Measurements from ENCODE around the gene SYCP2. TPM values are rescaled to one million over a fixed set of nuclear protein-coding genes. Genes with fewer than 3 reads are reported as not detected.

Gene SYCP2
- total RNA-seq, 2 donors from 2014 or later = 4.8 to 10.6 TPM

DNA sequence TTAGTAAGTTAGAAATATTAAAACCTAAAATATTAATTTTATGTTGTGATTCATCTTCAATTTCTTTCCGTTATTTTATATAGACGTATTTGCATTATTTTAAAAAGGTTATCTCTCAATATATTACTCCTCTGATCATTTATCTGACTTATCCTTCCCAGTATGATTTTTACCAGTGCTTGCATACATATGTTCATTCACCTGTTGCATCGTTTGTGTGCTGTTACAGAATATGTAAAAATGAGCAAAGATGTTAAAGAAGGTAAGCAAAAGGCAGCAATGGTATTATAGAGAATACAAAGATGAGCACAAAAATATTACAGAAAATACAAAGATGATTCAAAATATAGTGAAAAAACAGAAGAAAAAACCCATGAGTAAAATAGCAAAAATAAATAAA is 48.9 kb downstream of the SYCP2 start:
- TF ChIP-seq POLR2AphosphoS5 (IDR thresholded peaks at IDR 0.05) = no peak
- TF ChIP-seq, protein P1, sequence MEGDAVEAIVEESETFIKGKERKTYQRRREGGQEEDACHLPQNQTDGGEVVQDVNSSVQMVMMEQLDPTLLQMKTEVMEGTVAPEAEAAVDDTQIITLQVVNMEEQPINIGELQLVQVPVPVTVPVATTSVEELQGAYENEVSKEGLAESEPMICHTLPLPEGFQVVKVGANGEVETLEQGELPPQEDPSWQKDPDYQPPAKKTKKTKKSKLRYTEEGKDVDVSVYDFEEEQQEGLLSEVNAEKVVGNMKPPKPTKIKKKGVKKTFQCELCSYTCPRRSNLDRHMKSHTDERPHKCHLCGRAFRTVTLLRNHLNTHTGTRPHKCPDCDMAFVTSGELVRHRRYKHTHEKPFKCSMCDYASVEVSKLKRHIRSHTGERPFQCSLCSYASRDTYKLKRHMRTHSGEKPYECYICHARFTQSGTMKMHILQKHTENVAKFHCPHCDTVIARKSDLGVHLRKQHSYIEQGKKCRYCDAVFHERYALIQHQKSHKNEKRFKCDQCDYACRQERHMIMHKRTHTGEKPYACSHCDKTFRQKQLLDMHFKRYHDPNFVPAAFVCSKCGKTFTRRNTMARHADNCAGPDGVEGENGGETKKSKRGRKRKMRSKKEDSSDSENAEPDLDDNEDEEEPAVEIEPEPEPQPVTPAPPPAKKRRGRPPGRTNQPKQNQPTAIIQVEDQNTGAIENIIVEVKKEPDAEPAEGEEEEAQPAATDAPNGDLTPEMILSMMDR (IDR thresholded peaks at IDR 0.05) = no peak
- TF ChIP-seq POLR2A (IDR thresholded peaks at IDR 0.05) = no peak
- no peak for DNase-seq (ENCODE audit: low spot score)
- no peaks in the 10 kb centered on the region for H3K9me3 ChIP-seq
- no peaks in the 10 kb centered on the region for H3K36me3 ChIP-seq
- 91% methylated on average over 3 of the region's 3 CpGs for WGBS
- intact Hi-C loops (cut with DNase I) = no loop called here
- H3K27ac ChIP-seq = no peak overlapping the region
- no peaks in the 10 kb centered on the region for H3K4me1 ChIP-seq (replicated peaks)
- no peaks in the 10 kb centered on the region for H3K27me3 ChIP-seq (replicated peaks; ENCODE audit: insufficient read depth)
- no peak overlapping the region for H3K4me3 ChIP-seq

DNA sequence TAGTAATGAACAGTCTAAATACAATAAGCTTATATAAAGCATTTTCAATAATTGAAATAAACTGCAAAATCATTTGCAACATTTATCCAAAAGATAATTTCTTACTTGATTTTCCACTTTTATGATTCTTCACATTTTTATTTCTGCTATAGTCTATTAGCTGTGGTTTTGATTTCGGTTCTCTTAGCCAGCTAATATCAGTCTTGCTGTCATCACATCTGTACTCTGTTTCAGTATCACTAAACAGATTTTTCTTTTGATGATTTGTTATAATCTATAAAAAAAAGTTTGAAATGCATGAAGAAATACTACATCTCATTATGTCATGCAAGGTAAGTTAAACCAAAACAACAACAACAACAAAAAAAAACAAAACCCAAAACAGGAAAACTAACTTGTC is 53.2 kb downstream of the SYCP2 start:
- Histone ChIP-seq H3K27ac (no peak overlapping the region), H3K9me3 (no peaks in the 10 kb centered on the region), H3K27me3 (replicated peaks; ENCODE audit: insufficient read depth) (no peaks in the 10 kb centered on the region), H3K4me1 (replicated peaks) (no peaks in the 10 kb centered on the region), H3K36me3 (no peaks in the 10 kb centered on the region), H3K4me3 (no peak overlapping the region)
- no peak for TF ChIP-seq POLR2A (IDR thresholded peaks at IDR 0.05)
- TF ChIP-seq, protein P1 (IDR thresholded peaks at IDR 0.05) = no peak
- no peak for TF ChIP-seq POLR2AphosphoS5 (IDR thresholded peaks at IDR 0.05)
- DNase-seq (ENCODE audit: low spot score) = no peak
- WGBS = 98% methylated on average over 1 of the region's 1 CpG
- intact Hi-C loops (cut with DNase I) = no loop called here

DNA sequence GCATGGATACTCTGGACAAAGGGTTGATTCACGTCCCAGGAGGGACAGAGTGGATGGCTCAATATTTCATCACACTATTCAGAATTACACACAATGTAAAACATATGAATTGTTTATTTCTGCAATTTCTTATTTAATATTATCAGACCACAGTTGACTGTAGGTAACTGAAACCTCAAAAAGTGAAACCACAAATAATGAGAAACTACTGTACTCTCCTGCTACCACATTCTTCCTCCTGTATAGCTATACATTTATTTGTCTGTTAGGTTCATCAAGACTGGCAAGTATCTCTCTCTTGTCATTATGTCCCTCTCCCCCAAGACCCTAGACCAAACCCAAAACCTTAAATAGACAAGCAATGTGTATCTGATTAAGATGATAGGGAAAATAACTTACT is 60.0 kb downstream of the SYCP2 start:
- no peaks in the 10 kb centered on the region for H3K4me1 ChIP-seq (replicated peaks)
- no peaks in the 10 kb centered on the region for H3K36me3 ChIP-seq
- 83% methylated on average over 1 of the region's 1 CpG for WGBS
- no peak overlapping the region for H3K27ac ChIP-seq
- no peak for DNase-seq (ENCODE audit: low spot score)
- no peaks in the 10 kb centered on the region for H3K9me3 ChIP-seq
- TF ChIP-seq POLR2AphosphoS5 (IDR thresholded peaks at IDR 0.05) (no peak), POLR2A (IDR thresholded peaks at IDR 0.05) (no peak)
- TF ChIP-seq, protein P1 (IDR thresholded peaks at IDR 0.05) = no peak
- no peak overlapping the region for H3K4me3 ChIP-seq
- intact Hi-C loops (cut with DNase I) = no loop called here
- H3K27me3 ChIP-seq (replicated peaks; ENCODE audit: insufficient read depth) = no peaks in the 10 kb centered on the region

DNA sequence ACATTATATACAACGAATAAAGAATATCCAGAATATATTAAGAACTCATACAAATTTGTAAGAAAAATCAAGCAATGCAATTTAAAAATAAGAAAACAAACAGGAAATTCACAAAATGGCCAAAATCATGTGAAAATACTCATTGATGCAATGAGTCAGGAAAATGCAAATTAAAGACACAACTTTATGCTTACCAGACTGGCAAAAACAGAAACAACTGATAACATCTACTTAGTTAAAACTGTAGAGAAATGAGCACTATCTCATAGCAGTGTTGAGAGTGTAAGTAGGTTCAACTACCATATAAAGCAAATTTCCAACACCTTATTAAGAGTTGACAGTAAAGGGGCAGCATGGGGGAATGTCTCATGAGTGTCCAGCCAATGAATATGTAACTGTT is 62.3 kb downstream of the SYCP2 start:
- DNase-seq (ENCODE audit: low spot score) = no peak
- Histone ChIP-seq H3K9me3 (no peaks in the 10 kb centered on the region), H3K4me3 (no peak overlapping the region), H3K36me3 (no peaks in the 10 kb centered on the region), H3K4me1 (replicated peaks) (no peaks in the 10 kb centered on the region), H3K27ac (no peak overlapping the region), H3K27me3 (replicated peaks; ENCODE audit: insufficient read depth) (no peaks in the 10 kb centered on the region)
- TF ChIP-seq, protein P1 (IDR thresholded peaks at IDR 0.05) = no peak
- TF ChIP-seq POLR2A (IDR thresholded peaks at IDR 0.05) = no peak
- no peak for TF ChIP-seq POLR2AphosphoS5 (IDR thresholded peaks at IDR 0.05)
- WGBS = 74% methylated on average over 1 of the region's 1 CpG
- intact Hi-C loops (cut with DNase I) = no loop called here

DNA sequence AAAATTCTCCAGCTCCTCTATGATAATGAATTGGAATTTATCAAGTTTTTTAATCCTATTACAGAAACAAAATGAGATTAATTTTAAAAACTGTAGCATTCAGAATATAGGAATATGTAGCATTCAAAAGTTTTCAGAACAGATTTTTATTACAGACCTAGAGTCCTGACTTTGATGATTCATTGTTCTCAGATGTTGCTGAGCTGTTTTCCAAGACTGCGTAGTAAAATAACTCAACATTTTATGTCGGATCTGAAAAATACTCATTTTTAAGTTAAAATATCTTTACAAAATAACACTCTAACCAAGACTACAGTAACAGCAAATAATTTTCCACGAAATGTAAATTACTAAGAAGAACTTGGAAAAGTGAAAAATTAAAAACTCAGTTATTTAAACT is 67.1 kb downstream of the SYCP2 start:
- Histone ChIP-seq H3K9me3 (no peaks in the 10 kb centered on the region), H3K27ac (no peak overlapping the region), H3K4me3 (no peak overlapping the region), H3K4me1 (replicated peaks) (no peaks in the 10 kb centered on the region), H3K36me3 (no peaks in the 10 kb centered on the region), H3K27me3 (replicated peaks; ENCODE audit: insufficient read depth) (no peaks in the 10 kb centered on the region)
- intact Hi-C loops (cut with DNase I) = no loop called here
- DNase-seq (ENCODE audit: low spot score) = no peak
- 82% methylated on average over 3 of the region's 3 CpGs for WGBS
- TF ChIP-seq, protein P1 (IDR thresholded peaks at IDR 0.05) = no peak
- TF ChIP-seq POLR2AphosphoS5 (IDR thresholded peaks at IDR 0.05) (no peak), POLR2A (IDR thresholded peaks at IDR 0.05) (no peak)
